ENCODE results near the gene ETAA1. TPM values are rescaled to one million over a fixed set of nuclear protein-coding genes. Genes with fewer than 3 reads are reported as not detected.

The ETAA1 gene
- total RNA-seq, result 16.1 and 21.6 TPM in 2 replicates

DNA sequence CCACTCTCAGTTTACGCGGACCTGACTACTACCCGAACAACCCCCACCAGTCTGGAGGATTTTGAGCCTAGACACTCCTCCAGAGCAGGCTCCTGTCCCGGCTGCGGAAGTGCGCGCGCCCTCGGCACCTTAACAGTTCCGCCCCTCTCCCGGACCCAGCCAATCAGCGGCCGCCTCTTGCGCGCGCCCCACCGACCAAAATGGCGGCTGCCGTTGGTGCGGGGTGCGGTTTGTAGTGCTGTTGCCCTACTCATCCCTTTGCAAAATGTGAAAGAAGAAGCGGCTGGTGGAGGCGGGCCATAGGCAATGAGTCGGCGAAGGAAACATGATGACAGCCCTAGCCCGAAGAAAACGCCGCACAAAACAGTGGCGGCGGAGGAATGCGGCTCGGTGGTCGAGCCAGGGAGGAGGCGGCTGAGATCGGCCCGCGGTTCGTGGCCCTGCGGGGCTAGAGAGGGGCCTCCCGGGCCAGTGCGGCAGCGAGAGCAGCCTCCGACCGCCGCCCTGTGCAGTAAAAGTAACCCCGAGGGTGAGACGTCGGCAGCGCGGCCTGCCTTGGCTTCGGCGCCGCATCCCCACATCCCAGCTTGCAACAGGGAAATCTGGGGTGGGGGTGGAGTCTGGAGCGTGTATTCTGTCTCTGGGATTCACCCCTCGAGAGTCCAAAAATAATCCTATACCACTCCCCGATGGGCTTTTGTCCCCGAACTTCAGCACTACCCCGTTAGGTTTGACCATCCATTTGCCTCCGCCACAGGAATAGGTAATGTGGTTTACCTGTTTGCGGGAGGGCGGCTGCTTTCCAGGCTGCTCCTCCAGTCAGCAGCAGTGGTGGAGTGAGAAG is at the start of gene ETAA1:
TSS of gene ETAA1 (plus strand) at position 191 of the 844 bp plus-strand sequence. CDS start at position 307, 116 bp downstream.

